ENCODE data around the gene DDX46.
"Not testable (repeated sequence)": the region's sequence is repeated elsewhere in the genome, so short reads cannot be mapped to it uniquely, and the experiment has no call there.

DDX46 gene

DNA sequence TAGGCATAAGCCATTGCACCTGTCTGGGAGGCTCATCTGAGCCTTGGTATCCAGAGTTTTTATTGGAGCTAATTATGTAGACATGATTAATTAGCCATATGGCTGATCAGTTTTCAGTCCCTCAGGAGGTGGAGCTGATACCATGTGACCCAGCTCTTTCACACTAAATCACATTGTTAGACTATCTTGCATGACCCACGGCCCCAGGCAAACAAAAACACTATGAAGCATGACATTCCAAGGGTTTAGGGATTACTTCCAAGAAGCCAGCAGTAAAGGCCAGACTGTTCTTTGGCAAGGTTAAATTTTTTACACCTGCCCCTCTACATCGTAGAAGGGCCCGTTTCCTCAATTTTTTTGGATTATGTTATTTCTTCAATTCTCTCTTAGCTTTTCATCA lies 82.2 kb downstream of the DDX46 start:
- no peak for DNase-seq

DNA sequence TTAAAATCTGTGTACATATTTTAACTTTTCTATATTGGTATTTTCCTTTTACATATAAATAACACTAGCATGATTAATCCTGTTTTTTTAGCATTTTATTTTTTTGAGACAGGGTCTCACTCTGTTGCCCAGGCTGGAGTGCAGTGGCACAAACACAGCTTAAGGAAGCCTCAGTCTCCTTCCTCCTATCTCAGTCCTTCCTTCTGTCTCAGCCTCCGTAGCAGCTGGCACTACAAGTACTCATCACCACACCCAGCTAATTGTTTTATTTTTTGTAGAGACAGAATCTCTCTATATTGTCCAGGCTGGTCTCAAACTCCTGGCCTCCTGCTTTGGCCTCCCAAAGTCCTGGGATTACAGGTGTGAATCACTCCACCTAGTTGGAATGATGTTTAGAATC lies 85.7 kb downstream of the DDX46 start:
- DNase-seq, result no peak

DNA sequence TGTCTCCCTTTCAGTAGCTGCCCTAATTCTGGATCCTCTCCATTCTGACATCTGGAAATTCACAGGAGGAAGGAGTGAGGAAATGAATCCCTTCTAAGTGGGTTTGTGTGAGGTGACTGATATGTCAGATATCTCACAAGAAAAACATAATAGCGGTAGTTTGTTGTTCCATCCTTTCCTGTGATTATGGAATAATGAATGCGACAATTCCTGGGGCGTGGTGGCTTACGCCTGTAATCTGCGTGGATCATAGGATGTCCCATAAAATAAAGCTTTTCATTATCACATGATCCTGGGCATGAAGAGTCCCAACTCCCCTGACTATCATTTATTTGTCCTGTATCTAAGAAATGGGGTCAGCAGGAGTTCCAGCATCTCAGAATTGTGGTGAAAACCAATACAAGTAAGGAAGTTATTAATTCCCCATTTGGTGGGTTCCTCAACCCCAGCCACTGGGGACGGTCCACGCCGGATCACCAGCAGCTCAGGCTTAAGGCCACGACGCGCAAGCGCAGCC lies 86.8 kb downstream of the DDX46 start:
- DNase-seq, result no peak

DNA sequence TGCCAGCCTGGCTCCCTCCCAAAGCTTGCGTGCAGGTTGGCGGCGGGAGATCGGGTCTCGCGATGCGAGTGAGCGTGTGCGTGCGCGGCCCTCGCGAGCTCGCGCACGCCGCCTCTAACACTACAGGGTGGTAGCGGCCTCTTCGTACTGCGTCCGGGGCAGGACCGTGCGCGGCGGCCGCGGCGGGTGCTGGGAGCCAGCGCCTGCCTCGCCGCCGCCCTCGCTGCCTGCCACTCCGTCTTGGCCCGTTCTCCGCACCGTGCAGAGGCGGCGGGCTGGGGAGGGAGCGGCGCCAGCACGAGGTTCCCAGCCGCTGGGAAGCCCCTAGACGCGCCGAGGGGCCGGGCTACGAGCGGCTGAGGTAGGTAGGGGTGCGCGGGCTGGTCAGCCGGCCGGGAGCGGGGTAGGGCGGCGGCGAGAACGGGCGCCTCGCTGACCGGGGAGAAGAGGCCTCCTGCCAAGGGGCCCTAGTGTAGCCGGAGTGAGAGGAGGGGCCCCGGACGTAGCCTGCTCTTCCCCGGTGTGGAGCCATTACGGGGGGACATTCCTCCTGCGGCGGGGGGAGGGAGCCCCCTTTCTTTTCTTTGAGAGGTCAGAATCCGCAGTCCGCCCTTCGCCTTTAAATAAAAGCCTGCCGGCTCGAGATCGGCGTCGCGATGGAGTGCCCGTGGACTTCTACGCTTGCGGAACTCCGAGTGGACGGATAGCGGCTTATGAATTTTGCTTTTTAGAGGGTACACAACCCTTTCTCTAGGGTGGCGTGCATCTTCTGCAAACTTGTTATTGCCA lies 87.5 kb downstream of the DDX46 start, which contains the start of gene C5orf24:
C5orf24 (plus strand) TSS at position 117 of the 789 bp plus-strand sequence. CDS start 8,933 bp downstream, outside the sequence.
- DNase-seq, result peak; percentile 18 to 96 (median 89)

DNA sequence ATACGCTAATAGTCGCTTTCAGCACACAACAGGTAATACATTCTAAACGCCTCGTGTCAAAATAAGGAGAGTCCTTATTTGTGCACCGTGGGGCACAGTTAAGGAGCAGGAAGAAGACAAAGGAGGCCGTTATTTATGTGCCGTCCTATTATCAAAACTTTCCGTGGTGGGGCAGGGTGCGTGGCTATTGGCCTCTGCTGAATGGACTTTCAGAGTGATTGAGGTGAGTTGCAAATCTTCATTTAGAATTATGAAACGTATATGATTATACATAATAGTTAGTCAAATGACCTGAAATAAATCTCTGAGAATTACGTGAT lies 88.0 kb downstream of the DDX46 start:
- no peak for DNase-seq

DNA sequence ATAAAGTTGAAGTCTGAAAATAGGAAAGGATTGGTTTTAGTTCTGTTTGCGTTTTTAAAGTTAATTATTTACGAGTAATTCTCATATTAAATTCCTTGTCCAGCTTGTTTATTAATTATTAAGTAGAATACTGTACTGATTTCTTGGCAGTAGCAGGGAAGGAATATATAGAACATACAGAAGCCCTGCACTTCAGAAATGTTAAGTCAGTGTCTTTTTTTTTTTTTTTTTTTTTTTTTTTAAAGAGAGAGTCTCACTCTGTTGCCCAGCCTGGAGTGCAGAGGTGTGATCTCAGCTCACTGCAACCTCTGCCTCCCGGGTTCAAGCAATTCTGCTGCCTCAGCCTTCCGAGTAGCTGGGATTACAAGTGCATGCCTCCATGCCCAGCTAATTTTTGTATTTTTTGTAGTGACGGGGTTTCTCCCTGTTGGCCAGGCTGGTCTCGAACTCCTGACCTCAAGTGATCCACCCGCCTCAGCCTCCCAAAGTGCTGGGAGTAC lies 90.9 kb downstream of the DDX46 start:
- DNase-seq, result not testable (repeated sequence)

DNA sequence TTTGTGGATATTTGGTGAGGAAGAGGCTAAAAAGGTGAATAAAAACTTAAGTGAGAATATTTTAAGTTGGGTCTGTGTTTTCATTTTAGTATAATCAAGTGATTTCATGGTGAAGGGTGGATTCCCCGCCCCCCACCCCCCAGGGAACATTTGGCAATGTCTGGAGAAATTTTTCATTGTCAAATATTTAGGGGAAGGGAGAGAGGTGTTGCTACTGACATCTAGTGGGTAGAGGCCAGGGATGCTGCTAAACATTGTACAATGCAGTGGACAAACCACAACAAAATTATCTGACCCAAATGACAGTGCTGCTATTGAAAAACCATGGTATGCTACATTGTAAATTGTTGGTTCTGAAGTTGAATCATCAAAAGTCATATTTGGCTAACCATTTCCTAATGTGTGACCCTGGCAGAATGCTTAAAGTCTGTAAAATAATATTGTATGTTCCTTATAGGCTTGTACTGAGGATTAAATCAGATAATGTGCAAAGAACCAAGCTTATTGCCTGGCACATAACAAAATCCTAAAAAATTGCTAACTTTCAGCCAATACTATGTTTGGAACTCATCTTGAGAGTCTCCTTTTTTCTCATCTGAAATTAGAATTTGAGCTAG lies 92.8 kb downstream of the DDX46 start:
- no peak for DNase-seq

DNA sequence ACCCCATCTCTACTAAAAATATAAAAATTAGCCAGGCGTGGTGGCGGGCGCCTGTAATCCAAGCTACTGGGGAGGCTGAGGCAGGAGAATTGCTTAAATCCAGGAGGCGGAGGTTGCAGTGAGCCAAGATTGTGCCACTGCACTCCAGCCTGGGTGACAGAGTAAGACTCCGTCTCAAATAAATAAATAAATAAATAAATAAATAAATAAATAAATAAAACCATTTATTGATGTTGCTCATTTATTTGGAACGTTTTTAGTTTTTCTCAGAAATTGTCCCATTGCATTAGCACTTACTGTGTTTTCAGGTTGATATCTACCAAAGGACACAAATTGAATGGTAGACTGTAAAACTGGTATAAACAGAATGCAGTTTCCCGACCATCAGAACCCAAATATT lies 97.9 kb downstream of the DDX46 start:
- DNase-seq, result not testable (repeated sequence)

DNA sequence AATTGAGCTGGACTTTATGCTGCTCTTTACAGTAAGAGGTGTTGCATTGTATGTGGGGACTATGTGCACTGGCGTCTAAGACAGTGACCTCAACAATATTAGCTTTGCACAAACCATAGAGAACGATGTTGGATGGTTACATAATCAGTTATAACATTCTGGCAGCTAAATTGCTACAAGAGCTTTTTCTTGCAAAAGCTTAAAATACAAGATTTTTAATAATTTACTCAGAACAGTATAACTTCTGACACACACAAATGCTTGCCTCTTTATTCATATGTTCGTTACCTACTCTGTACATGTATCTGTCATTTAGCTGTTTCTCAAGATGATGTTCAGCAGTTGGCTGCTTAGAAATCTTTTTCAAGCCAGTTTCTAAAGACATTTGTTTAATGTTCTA lies 98.8 kb downstream of the DDX46 start:
- DNase-seq, result no peak

DNA sequence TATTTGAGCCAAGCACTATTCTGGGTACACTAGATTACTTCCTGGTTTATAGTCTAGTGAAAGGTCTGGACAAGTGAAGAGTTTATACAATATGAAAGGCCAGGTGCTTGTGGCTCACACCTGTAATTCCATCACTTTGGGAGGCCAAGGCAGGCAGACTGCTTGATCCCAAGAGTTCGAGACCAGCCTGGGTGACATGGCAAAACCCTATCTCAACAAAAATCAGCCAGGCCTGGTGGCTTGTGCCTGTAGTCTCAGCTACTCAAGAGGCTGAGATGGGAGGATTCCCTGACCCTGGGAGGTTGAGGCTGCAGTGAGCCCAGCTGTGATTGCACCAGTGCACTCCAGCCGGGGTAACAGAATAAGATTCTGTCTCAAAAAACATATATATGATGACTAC lies 106.1 kb downstream of the DDX46 start:
- no peak for DNase-seq

DNA sequence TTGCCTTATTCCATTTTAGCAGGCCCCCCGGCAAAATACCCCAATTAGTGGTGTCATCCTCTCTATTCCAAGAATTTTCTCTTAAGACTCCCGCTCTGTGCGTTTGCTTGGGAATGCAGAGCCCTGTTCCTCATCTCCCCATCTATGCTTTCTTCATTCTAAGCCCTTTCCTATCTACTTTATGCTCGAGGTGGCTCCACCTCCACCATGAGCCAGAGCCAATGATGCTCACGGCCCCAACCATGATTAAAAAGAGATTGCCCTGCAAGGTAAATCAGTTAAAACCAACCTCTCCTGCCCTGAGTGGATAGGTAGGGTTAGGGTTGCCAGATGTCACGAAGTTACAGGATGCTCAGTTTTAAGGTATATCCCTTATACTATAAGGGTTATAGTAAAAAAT lies 114.9 kb downstream of the DDX46 start:
- no peak for DNase-seq

DNA sequence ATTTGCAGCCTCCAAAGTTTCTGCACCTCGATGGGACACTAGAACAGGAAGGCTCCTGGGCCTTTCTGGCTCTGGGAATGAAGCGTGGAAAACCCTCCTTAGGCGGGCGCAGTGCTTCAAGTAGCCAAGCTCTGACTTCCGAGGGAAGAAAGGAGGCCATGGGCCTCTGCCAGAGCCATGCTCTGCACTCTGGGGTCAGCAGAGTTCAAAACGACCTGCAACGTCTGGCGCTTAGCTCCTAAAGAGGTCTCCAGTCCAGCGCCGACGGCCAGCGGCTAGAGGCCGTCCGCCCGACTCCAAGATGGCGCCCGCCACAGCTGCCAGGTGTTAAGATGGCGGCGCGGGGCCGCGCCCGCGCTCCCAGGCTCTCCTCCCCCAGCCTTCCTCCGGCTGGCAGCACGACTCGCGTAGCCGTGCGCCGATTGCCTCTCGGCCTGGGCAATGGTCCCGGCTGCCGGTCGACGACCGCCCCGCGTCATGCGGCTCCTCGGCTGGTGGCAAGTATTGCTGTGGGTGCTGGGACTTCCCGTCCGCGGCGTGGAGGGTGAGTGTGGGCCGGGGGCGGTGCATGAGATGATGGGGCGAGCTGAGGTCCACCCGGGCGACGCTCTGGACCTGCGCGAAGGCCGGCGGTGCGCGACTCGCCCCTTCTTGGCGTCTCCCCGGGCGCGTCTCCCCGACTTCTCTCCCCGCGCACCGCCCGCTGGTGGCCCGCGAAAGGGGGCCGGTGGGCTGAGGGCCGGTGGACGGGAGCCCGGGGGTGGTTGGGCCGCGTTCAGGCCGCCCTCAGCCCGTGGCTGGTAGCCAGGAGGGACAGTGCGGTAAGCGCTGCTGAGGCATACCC lies 115.6 kb downstream of the DDX46 start, which contains the start of gene TXNDC15:
TXNDC15 (plus strand) TSS at position 385 of the 844 bp plus-strand sequence; CDS start at position 442, 57 bp downstream.
- DNase-seq, result peak in 55 of 56 donors; percentile 28 to 91 (median 79)

DNA sequence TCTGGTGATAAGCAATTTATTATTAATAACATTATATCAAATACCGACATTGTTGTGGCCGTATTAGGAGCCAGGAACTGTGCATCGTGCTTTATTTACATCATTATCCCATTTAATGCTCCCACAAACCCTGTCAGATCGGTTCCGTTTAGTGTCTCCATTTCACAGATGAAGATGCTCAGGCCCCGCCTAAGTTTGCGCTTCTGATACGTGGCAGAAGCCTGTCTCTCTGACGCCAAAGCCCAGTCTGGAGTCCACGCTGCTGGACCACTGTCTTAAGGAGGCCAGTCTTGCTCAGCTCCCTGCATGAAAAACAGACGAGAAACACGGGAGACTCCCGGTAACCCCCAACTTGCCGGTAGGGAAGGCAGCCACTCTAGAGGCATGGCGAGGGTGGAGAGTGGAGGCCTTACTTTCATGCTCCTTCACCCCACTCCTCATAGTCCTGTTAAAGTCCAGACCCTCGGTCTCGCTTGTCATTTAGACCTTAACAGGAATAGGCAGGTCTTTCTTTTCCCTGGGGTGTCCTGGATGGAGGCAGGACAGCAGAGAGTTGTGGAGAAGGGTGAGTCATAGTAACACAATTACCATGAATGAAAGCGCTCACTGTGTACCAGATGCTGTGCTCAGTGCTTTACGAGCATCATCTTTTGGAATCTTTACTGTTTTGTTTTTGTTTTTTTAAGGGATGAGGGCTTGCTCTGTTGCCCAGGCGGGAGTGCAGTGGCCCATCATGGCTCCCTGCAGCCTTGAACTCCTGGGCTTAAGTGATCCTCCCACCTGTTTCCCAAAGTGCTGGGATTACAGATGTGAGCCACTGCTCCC lies 116.5 kb downstream of the DDX46 start:
- peak in 54 of 56 donors; percentile 14 to 82 (median 54) for DNase-seq

DNA sequence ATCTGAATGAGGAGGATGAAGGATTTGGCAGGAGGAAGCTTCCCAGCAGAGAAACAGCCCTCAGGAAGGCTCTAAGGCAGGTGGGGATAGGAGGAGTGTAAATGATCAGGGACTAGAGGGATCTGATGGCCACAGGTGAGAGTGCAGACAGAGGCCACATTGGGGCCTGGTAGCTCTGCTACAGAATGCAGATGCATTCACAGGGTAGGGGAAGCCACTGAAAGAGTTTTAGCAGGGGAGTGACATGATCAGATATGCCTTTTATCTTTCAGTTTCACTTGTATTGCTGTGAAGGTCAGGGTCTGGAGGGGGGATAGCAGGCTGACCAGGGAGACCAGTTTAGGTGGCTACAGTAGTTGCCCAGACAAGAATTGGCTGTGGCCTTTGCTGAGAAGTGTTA lies 118.6 kb downstream of the DDX46 start:
- DNase-seq, result no peak

DNA sequence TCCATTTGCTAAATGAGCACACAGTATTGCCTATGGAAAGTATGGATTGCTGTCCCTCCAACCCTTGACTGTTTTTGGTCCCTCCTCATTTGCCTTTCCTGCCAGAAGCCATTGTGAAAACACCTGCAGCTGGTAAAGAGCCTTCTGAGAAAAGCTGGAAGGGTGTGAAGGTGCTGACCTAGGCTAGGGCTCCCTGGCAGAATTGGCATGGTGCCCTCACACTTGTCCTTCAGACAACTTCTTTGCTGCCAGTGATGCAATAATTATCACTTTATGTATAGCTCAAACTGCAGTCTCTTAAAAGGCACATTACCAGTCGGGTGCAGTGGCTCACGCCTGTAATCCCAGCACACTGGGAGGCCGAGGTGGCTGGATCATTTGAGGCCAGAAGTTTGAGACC lies 119.8 kb downstream of the DDX46 start:
- no peak for DNase-seq

DNA sequence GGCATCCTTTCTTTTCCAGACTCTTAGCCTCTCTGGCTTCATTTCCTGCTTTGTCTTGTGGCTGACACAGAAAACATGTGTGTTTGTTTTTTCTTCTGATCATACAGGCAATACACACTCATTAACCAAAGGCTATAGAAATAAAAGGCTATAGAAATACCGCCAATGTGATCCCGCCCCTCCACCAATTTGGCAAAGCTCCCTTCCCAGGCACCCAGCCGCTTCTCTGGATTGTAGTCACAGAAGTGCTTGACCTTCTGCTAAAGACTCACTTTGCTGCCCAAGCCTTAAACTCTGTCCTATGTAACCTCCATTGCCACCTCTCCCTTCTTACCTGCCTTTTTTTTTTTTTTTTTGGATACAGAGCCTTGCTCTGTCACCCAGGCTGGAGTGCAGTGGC lies 120.9 kb downstream of the DDX46 start:
- DNase-seq, result no peak

All from amygdala (tissue), 56 donors.